GM21390 (cell line): ENCODE measurements around the gene PPM1G.

ENCODE experiments used
- ATAC-seq: cut with Tn5 transposase; IDR thresholded peaks from one replicate; pipeline ENCODE4 v1.9.1; 2021; ENCODE audit not compliant: unreplicated experiment

Gene PPM1G

GRCh38 chr2:27336173-27336572 lies 73.2 kb downstream of the PPM1G start:
- no peak for ATAC-seq

- no peak for ATAC-seq
Measured at GRCh38 chr2:27335311-27335710, 74.1 kb downstream of the PPM1G start.
